Measurements from ENCODE around the gene NFIC. TPM values are rescaled to one million over a fixed set of nuclear protein-coding genes. Genes with fewer than 3 reads are reported as not detected.
A peak's percentile ranks its signal among the peaks of the same experiment; 100 is the strongest.

NFIC gene
- total RNA-seq, 6 donors from 2014 or later, result 96.1 to 175 (median 154) TPM

DNA sequence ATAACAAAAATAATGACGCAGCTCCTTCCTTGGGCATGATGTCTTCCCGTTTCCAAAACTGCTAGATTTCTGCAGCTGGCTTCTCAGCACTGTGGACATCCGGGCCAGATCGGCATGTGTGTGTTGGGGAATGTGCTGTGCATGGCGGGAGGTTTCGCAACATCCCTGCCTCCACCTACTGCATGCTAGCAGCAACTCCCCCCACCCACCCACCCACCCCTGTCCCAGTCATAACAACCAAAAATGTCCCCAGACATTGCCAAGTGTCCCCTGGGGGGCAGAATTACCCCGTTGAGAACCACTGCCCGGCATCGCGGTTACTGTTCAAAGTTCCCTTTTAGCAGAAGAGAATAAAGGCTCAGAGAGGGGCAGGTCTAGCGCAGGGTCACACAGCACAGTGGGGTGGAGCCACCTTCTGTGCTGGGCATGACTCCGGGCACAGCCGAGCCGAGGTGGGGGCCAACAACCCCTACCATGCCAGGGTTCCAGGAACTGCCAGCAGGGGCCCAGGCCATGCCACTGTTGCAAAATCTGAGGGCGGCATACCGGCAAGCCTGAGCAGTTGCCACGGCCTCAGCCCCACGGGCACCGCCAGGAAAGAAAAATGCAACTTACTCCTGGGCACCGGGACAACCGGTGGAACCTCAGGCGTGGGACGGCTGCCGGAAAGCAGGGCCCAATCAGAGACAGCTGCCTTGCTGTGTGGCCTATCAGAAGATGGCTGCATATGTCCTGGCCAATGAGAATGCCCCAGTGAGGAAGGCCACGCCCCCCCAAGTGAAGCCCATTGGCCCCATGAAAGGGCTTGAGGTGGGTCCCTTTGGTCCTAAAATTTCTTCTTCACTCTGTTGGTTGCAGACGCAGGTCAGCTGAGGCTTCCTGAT lies 22.5 kb upstream of the NFIC start:
- Histone ChIP-seq H3K27me3 (no peaks in the 10 kb centered on the region), H3K36me3 (no peaks in the 10 kb centered on the region), H3K4me1 (peaks cover 30 to 38% (median 37%) of the 10 kb centered on the region in 4 donors), H3K4me3 (peak overlapping the region in 3 of 4 donors; percentile 36 to 50 (median 48)), H3K9me3 (no peaks in the 10 kb centered on the region), H3K27ac (peak overlapping the region; percentile 57 to 85 (median 83))
- ATAC-seq (ENCODE audit: low FRiP score in 2 of 2) (peak; percentile 94 to 95), DNase-seq (peak; percentile 86 to 93)
- 12 to 14% methylated on average over 10 to 20 of the region's 26 CpGs for WGBS, 2 donors
- TF ChIP-seq EP300 (IDR thresholded peaks at IDR 0.05) (peak in 2 of 4 donors; percentile 24 to 35), POLR2AphosphoS5 (IDR thresholded peaks at IDR 0.05) (peak; percentile 49 to 60), POLR2A (IDR thresholded peaks at IDR 0.05) (peak in 2 of 4 donors; percentile 20 to 45)
- TF ChIP-seq, protein P1, sequence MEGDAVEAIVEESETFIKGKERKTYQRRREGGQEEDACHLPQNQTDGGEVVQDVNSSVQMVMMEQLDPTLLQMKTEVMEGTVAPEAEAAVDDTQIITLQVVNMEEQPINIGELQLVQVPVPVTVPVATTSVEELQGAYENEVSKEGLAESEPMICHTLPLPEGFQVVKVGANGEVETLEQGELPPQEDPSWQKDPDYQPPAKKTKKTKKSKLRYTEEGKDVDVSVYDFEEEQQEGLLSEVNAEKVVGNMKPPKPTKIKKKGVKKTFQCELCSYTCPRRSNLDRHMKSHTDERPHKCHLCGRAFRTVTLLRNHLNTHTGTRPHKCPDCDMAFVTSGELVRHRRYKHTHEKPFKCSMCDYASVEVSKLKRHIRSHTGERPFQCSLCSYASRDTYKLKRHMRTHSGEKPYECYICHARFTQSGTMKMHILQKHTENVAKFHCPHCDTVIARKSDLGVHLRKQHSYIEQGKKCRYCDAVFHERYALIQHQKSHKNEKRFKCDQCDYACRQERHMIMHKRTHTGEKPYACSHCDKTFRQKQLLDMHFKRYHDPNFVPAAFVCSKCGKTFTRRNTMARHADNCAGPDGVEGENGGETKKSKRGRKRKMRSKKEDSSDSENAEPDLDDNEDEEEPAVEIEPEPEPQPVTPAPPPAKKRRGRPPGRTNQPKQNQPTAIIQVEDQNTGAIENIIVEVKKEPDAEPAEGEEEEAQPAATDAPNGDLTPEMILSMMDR (IDR thresholded peaks at IDR 0.05), result peak in 4 of 6 experiments; percentile 15 to 36 (median 31)

DNA sequence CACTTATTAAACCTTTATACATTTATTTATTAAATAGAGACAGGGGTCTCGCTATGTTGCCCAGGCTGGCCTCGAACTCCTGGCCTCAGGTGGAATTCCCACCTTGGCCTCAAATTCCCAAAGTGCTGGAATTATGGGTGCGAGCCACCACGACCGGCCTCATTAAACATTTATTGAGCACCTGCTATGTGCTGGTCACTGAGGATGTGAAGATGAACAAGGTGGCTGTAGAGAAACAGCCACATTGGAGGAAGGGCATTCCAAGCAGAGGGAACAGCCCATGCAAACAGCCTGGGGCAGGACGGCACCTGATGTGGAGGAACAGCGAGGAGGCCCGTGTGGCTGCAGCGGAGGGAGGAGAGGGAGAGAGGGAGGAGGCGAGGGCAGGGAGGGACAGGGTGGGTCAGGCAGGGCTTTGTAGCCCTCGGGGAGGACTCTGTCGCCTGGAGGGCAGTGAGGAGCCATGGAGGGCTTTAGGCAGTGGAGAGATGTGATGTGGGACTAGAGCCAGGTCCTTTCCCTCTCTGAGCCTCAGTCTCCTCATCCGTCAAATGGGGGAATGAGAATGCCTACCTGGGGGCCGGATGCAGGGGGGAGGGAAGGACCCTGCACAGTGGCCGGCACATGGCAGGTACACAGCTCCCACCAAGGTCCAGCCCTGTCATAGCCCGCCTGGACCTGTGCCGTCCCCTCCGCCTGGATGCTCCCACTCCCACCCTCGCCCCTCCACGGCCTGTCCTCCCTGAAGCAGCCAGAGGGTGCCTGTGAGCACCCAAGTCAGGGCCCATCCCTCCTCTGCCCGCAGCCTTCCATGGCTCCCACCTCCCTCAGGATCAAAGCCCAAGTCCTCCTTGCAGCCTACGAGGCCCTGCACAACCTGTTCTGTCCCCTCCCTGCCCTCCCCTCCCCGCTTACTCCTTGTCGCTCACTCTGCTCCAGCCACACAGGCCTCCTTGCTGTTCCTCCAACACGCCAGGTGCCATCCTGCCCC lies 21.5 kb upstream of the NFIC start:
- no peaks in the 10 kb centered on the region for H3K36me3 ChIP-seq
- DNase-seq, result peak in 1 of 2 donors; percentile 57
- WGBS, 2 donors, result 89 to 92% methylated on average over 22 to 24 of the region's 25 CpGs
- H3K4me3 ChIP-seq, result no peak overlapping the region
- H3K4me1 ChIP-seq, result peaks cover 29 to 34% (median 34%) of the 10 kb centered on the region in 4 donors
- ATAC-seq (ENCODE audit: low FRiP score in 2 of 2), result no peak
- no peaks in the 10 kb centered on the region for H3K27me3 ChIP-seq
- H3K9me3 ChIP-seq, result no peaks in the 10 kb centered on the region
- peak overlapping the region; percentile 57 to 85 (median 83) for H3K27ac ChIP-seq
- TF ChIP-seq, protein P1 (IDR thresholded peaks at IDR 0.05), result no peak
- TF ChIP-seq POLR2A (IDR thresholded peaks at IDR 0.05), result no peak
- TF ChIP-seq EP300 (IDR thresholded peaks at IDR 0.05), result no peak
- TF ChIP-seq POLR2AphosphoS5 (IDR thresholded peaks at IDR 0.05), result no peak

DNA sequence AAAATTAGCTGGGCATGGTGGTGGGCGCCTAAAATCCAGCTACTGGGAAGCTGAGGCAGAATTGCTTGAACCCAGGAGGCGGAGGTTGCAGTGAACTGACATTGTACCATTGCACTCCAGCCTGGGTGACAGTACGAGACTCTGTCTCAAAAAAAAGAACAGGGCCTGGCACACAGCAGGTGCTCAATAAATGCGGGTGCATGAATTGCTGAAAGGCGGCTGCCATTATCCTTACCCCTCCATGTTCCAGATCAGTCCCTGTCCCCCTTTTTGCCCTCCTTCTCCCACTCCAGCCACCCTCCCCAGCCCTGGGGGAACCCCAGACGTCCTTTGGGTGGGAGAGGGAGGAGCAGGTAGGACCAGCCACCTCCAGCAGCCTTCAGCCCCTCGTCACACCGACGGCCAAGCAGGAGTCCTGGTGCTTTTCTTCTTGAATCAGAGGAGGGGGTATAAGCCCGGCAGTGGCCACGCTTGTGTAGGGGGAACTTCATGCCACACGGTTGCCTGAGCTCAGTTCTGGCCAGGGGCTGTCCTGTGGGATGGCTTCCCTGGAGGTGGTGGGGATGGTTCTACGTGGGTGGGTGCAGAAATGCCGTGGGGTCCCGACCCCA lies 20.4 kb upstream of the NFIC start:
- peak overlapping the region; percentile 61 to 85 (median 80) for H3K27ac ChIP-seq
- TF ChIP-seq POLR2A (IDR thresholded peaks at IDR 0.05) (no peak), EP300 (IDR thresholded peaks at IDR 0.05) (no peak), POLR2AphosphoS5 (IDR thresholded peaks at IDR 0.05) (no peak)
- TF ChIP-seq, protein P1 (IDR thresholded peaks at IDR 0.05), result no peak
- ATAC-seq (ENCODE audit: low FRiP score in 2 of 2), result no peak
- WGBS, 2 donors, result 71% methylated on average over 12 to 15 of the region's 15 CpGs
- H3K36me3 ChIP-seq, result no peaks in the 10 kb centered on the region
- H3K27me3 ChIP-seq, result no peaks in the 10 kb centered on the region
- H3K4me3 ChIP-seq, result no peak overlapping the region
- no peaks in the 10 kb centered on the region for H3K9me3 ChIP-seq
- DNase-seq, result no peak
- H3K4me1 ChIP-seq, result peaks cover 29 to 34% (median 34%) of the 10 kb centered on the region in 4 donors

DNA sequence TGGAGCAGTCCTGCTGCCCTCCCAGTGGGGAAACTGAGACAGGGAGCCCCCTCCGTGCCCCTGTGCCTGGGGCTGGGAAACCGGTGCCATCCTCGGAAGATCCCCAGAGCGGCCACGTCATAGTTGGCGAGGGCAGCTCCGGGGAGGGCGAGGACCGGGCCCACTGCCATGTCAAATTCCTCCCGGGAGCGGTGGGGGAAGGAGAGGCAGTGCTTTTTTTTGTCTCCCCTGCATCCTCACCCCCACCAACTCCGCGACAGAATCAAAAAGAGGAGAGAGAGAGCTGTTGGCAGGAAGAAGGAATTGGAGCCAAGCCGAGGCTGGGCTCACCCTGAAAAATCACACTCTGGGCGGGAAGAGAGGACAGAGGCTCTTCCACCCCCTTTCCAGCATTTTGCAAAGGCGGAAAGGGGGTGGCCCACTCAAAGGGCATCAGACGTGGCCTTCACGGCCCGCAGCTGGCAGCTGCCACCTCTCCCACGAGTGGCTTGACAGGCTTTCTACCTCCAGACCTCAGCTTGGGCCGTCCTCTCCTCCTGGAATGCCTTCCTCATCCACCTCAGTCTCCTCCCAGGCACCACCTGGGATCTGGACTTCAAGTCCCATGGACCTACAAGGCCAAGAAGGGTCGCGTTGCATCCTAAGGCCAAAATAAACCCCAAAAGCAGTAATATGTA lies 19.6 kb upstream of the NFIC start:
- Histone ChIP-seq H3K36me3 (no peaks in the 10 kb centered on the region), H3K4me1 (peaks cover 29 to 34% (median 34%) of the 10 kb centered on the region in 4 donors), H3K27me3 (no peaks in the 10 kb centered on the region), H3K9me3 (no peaks in the 10 kb centered on the region), H3K27ac (peak overlapping the region; percentile 61 to 85 (median 80)), H3K4me3 (no peak overlapping the region)
- DNase-seq (peak; percentile 58 to 86), ATAC-seq (ENCODE audit: low FRiP score in 2 of 2) (peak in 1 of 2 donors; percentile 33)
- 25 to 35% methylated on average over 15 to 23 of the region's 23 CpGs for WGBS, 2 donors
- peak in 1 of 4 donors; percentile 8 for TF ChIP-seq EP300 (IDR thresholded peaks at IDR 0.05)
- TF ChIP-seq POLR2AphosphoS5 (IDR thresholded peaks at IDR 0.05), result peak in 1 of 2 donors; percentile 46
- TF ChIP-seq, protein P1 (IDR thresholded peaks at IDR 0.05), result no peak
- TF ChIP-seq POLR2A (IDR thresholded peaks at IDR 0.05), result no peak

All from upper lobe of left lung (tissue), 6 donors.